Peyer's patch (tissue), 4 donors: ENCODE results near the gene TUBB3. TPM values are rescaled to one million over a fixed set of nuclear protein-coding genes. Genes with fewer than 3 reads are reported as not detected.

Experiments used
- DNase-seq, 3 donors: peaks; one replicate each; pipeline ENCODE4 v3.0.0-alpha.2; 2017 to 2019
- H3K27ac ChIP-seq, 4 donors: fragments of 200-600 bp; sonication (generic); one replicate each; pipeline ENCODE4 v1.5.1; 2016 to 2019
- H3K27me3 ChIP-seq, 2 donors: fragments of 200-600 bp; sonication (generic); one replicate each; pipeline ENCODE4 v1.5.1; 2019
- H3K36me3 ChIP-seq, 3 donors: fragments of 200-600 bp; sonication (generic); one replicate each; pipeline ENCODE4 v1.5.1; 2016 to 2019
- H3K4me1 ChIP-seq, 4 donors: fragments of 200-600 bp; sonication (generic); one replicate each; pipeline ENCODE4 v1.5.1; 2016 to 2019
- H3K4me3 ChIP-seq, 4 donors: fragments of 200-600 bp; sonication (generic); 1 replicate in 3 of 4; 2 replicates in 1 of 4; pipeline ENCODE4 v1.5.1; 2016 to 2019; ENCODE audit warnings: mild to moderate bottlenecking in 1 of 4
- H3K9me3 ChIP-seq, 4 donors: fragments of 200-600 bp; sonication (generic); one replicate each; pipeline ENCODE4 v1.5.1; 2016 to 2019; ENCODE audit warnings: mild to moderate bottlenecking in 1 of 4
- POLR2A ChIP-seq, 2 donors: fragments of 450-650 bp; IDR thresholded peaks; one replicate each; pipeline ENCODE4 v1.5.1; 2017; ENCODE audit warnings: antibody characterized with exemption in 2 of 2, mild to moderate bottlenecking in 2 of 2, moderate library complexity in 2 of 2
- total RNA-seq, 4 donors: library from RNA; depleted of rRNA; stranded (reverse); fragments of >200 nt; gene quantifications; one replicate each; pipeline ENCODE4 v1.1.0, GENCODE V29; 2016
- TF ChIP-seq, protein P1 (sequence below), 6 experiments: fragments of 450-650 bp in 4 of 6; fragments of 200-600 bp in 2 of 6; sonication (generic) in 1 of 6; IDR thresholded peaks; one replicate each; pipeline ENCODE4 v1.5.1; 2017 to 2019; ENCODE audit warnings: antibody characterized with exemption in 6 of 6, mild to moderate bottlenecking in 3 of 6, moderate library complexity in 1 of 6

The TUBB3 gene
- total RNA-seq, 4 donors from 2014 or later: 2.1 to 12.4 (median 4.6) TPM

- Histone ChIP-seq H3K36me3 (no peaks in the 10 kb centered on the region), H3K27me3 (peaks cover 0 to 28% of the 10 kb centered on the region in 2 donors), H3K4me3 (peak overlapping the region in 3 of 4 donors; percentile 50 to 59 (median 56)), H3K9me3 (peaks cover 0 to 6% (median 0%) of the 10 kb centered on the region in 4 donors), H3K27ac (peak overlapping the region; percentile 54 to 88 (median 70)), H3K4me1 (peaks cover 10 to 72% (median 48%) of the 10 kb centered on the region in 4 donors)
- TF ChIP-seq, protein P1, sequence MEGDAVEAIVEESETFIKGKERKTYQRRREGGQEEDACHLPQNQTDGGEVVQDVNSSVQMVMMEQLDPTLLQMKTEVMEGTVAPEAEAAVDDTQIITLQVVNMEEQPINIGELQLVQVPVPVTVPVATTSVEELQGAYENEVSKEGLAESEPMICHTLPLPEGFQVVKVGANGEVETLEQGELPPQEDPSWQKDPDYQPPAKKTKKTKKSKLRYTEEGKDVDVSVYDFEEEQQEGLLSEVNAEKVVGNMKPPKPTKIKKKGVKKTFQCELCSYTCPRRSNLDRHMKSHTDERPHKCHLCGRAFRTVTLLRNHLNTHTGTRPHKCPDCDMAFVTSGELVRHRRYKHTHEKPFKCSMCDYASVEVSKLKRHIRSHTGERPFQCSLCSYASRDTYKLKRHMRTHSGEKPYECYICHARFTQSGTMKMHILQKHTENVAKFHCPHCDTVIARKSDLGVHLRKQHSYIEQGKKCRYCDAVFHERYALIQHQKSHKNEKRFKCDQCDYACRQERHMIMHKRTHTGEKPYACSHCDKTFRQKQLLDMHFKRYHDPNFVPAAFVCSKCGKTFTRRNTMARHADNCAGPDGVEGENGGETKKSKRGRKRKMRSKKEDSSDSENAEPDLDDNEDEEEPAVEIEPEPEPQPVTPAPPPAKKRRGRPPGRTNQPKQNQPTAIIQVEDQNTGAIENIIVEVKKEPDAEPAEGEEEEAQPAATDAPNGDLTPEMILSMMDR (IDR thresholded peaks at IDR 0.05): no peak
- TF ChIP-seq POLR2A (IDR thresholded peaks at IDR 0.05): no peak
- peak; percentile 23 to 69 (median 66) for DNase-seq
Observed at GRCh38 chr16:89921702-89922476, 1.3 kb upstream of the TUBB3 start.

DNA sequence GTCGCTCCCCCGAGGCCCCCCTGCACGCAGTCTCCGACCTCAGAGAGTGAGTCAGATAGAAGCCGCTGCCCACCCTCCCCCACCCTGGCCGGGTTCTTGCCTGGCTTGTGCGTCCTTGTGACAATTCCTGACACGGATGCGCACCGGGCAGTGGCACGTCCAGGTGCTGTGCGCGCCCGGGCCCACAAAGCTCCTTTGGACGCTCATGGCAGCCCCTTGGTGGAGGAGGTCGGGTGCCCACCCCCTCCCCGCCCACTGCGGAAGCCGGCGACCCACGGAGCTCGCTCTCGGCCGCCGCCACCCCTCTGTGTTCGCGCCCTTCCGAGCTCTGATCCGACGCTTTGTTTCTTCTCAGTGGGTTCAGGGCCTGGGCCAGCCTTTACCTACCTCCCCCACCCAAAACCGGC is 662 bp upstream of the TUBB3 start:
- DNase-seq: peak in 2 of 3 donors; percentile 40 to 66
- H3K27ac ChIP-seq: peak overlapping the region; percentile 54 to 88 (median 70)
- TF ChIP-seq, protein P1 (IDR thresholded peaks at IDR 0.05): no peak
- TF ChIP-seq POLR2A (IDR thresholded peaks at IDR 0.05): no peak
- H3K4me1 ChIP-seq: peaks cover 7 to 69% (median 44%) of the 10 kb centered on the region in 4 donors
- H3K9me3 ChIP-seq: peaks cover 0 to 6% (median 0%) of the 10 kb centered on the region in 4 donors
- peak overlapping the region; percentile 21 to 59 (median 53) for H3K4me3 ChIP-seq
- no peaks in the 10 kb centered on the region for H3K36me3 ChIP-seq
- H3K27me3 ChIP-seq: peaks cover 0 to 28% of the 10 kb centered on the region in 2 donors

- TF ChIP-seq, protein P1 (IDR thresholded peaks at IDR 0.05): no peak
- TF ChIP-seq POLR2A (IDR thresholded peaks at IDR 0.05): no peak
- DNase-seq: peak in 1 of 3 donors; percentile 48
- Histone ChIP-seq H3K4me1 (peaks cover 4 to 56% (median 31%) of the 10 kb centered on the region in 4 donors), H3K27me3 (peaks cover 0 to 23% of the 10 kb centered on the region in 2 donors), H3K36me3 (no peaks in the 10 kb centered on the region), H3K27ac (peak overlapping the region in 2 of 4 donors; percentile 62 to 79), H3K9me3 (peaks cover 0 to 6% (median 0%) of the 10 kb centered on the region in 4 donors), H3K4me3 (peak overlapping the region; percentile 21 to 59 (median 53))
Observed at GRCh38 chr16:89923640-89924296, 626 bp downstream of the TUBB3 start.

- H3K27ac ChIP-seq: no peak overlapping the region
- H3K36me3 ChIP-seq: no peaks in the 10 kb centered on the region
- H3K27me3 ChIP-seq: peaks cover 0 to 23% of the 10 kb centered on the region in 2 donors
- peaks cover 4 to 53% (median 30%) of the 10 kb centered on the region in 4 donors for H3K4me1 ChIP-seq
- H3K9me3 ChIP-seq: peaks cover 0 to 6% (median 0%) of the 10 kb centered on the region in 4 donors
- no peak for TF ChIP-seq POLR2A (IDR thresholded peaks at IDR 0.05)
- TF ChIP-seq, protein P1 (IDR thresholded peaks at IDR 0.05): no peak
- H3K4me3 ChIP-seq: peak overlapping the region in 1 of 4 donors; percentile 56
- DNase-seq: peak in 1 of 3 donors; percentile 47
Observed at GRCh38 chr16:89924297-89924924, 1.3 kb downstream of the TUBB3 start.

DNA sequence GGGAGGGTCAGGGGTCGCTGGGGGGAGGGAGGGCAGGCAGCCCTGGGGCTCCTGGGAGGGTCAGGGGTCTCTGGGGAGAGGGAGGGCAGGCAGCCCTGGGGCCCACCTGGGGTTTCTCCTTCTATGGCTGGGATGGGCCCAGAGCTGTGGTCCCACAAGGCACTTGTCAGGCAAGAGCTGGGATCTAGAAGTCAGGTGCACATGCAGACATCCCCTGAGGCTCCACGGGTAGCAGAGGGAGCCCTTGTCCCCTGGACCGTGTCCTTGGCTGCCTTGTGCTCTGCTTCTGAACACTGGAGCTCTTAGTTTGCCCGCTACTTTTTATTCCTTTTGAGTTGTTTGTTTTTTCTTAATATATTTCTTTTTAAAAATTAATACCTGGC is 1.8 kb downstream of the TUBB3 start:
- no peak for DNase-seq
- no peak overlapping the region for H3K27ac ChIP-seq
- TF ChIP-seq, protein P1 (IDR thresholded peaks at IDR 0.05): no peak
- no peak for TF ChIP-seq POLR2A (IDR thresholded peaks at IDR 0.05)
- H3K4me1 ChIP-seq: peaks cover 4 to 53% (median 30%) of the 10 kb centered on the region in 4 donors
- no peaks in the 10 kb centered on the region for H3K36me3 ChIP-seq
- peaks cover 0 to 6% (median 0%) of the 10 kb centered on the region in 4 donors for H3K9me3 ChIP-seq
- no peak overlapping the region for H3K4me3 ChIP-seq
- peaks cover 0 to 23% of the 10 kb centered on the region in 2 donors for H3K27me3 ChIP-seq
